Astrocyte of the hippocampus (primary cell): Measurements from ENCODE around the gene CAMK4.

Experiments
- DNase-seq: peaks from one replicate; pipeline ENCODE4 v3.0.0; 2011; ENCODE audit warnings: low read depth, low spot score

The CAMK4 gene

DNA sequence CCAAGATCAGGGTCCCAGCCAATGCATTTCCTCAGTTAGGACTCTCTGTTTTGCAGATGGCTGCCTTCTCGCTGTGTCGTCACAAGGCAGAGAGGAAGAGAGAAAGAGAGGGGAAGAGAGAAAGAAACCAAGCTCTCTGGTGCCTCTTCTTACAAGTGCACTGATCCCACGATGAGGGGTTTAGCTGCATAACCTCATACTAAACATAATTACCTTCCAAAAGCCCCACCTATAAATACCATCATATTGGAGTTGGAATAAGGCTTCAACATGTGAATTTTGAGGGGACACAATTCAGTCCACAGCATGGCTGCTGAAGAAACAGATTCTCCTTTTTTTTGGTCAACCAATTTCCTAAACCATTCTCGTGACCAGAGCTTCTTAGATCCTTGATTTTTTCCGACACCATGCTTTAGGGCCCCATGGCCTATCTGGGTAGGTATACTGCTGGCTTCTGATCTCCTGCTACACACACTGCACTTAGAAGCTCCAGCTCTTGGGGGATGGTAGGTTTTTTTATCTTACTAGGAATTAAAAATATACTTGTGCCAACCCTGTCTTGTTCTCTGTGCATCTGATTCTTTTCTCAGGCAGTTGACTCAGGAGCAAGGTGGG, 5.1 kb downstream of the CAMK4 start:
- DNase-seq, result no peak

DNA sequence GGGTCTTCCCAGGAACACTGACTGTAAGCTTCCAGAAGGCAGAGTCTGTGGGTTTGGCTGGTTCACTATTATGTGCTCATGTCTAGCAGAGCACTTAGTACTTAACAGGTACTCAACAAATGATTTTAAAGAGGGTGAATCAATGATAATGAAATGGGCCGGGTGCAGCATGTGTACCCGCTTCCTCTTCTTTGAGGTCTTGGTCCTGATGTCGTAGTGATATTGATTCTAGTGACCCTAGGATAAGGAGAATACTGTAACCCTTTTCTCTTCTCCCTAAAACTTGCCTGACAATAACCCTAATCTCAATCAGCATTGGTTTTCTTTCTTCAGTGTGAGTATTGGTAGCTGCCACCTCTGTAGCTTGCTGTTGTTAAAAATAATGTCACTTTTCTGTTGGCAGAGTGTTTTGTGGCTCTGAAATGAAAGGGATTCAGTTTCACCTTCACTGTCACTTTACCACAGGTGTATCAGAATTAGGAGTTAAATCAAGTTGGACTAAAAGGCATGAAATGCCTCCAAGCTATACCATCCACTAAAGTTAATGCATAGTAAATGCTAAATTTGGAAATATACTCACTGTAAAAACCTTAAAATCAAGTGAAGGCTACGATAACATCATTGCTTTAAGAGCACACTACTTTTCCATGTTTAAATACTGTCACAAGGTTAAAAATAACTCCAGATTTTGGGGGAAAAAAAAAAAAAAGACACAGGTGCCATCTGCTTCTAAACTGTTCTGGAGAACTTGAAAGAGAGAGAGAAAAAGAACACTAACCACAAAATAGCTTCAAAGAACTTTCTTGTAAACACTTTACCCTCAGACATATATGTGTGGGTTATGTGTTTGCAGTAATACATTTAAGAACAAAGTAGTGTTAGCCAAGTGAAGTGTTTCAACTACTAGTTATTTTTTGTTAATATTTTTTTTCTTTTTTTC, 6.0 kb downstream of the CAMK4 start:
- DNase-seq, result no peak

DNA sequence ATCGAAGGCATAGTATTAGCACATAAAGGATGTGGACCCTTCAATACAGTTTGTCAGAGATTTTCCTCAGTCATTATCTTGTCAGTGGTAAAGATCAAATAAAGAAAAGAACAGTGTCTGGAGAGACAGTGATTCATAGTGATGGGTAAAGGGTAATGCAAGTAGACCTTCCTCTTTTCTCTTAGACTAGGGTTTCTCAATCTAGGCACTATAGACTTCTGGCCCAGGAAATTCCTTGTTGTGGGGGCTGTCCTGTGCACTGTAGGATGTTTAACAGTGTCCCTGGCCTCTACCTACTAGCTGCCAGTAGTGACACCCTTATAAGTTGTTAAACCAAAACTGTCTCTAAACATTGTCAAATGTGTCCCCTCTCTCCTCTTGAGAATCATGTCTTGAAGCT, 6.9 kb downstream of the CAMK4 start:
- no peak for DNase-seq

DNA sequence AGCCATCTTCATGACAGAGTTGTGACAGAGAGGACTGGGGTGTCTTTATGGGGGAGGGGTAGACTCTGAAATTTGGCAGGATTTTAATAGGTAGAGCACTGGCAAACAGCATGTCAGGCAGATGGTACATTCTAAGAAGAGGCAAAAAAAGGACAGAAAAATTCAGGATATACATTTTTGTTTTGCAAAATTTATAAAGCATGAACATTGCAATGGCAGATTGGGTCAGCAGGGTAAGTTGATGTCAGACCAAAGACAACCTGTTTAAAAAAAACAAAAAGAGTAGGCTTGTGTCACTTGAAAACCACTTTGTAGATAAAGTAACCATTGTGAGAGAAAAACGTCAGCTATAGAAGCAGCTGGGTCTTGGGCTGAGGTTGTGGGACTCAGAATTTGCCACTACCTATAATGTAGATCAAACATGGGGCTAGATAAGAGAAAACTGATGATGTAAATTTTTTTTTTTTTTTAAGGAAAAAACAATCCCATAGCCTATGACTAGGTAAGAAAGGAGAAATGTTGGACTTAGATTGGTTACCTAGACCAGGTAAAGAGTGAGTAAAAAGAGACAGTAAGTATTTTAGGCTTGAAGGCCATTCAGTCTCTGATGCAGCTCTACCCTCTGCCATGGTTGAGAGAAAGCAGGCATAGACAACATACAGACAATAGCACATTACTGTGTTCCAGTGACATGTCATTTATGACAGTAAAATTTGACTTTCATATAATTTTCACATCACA, 8.3 kb downstream of the CAMK4 start:
- DNase-seq, result no peak

DNA sequence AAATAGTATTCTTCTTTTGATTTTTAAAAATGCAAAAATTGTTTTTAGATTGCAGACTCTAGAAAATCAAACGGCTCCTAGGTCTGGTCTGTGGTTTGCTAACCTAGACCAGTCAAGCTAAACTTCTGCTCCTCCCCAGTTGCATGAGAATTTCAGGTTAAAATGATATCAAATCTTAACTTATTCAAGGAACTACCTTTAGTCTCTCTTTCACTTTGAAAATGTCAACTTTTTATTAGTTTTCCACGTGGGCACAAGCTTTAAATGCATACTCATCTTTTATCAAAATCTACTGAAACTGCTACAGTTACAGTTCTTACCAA, 8.8 kb downstream of the CAMK4 start:
- no peak for DNase-seq

DNA sequence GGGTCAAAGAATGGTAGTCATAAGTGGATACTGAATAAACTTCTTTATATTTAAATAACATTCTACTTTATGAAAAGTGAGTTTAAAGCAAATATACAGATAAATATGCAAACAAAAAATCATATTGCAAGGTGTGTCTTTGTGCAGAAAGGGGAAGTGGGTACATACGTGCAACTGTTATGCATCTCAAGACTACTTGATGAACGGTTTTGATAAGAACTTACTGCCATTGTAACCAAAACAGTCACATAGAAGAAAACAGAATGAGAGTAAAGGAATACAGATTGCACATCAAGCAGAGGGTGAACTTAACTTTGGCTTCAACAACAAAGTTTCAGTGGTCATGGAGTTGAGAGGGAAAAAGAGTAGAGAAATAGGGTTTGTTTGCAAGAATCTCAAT, 9.9 kb downstream of the CAMK4 start:
- no peak for DNase-seq

DNA sequence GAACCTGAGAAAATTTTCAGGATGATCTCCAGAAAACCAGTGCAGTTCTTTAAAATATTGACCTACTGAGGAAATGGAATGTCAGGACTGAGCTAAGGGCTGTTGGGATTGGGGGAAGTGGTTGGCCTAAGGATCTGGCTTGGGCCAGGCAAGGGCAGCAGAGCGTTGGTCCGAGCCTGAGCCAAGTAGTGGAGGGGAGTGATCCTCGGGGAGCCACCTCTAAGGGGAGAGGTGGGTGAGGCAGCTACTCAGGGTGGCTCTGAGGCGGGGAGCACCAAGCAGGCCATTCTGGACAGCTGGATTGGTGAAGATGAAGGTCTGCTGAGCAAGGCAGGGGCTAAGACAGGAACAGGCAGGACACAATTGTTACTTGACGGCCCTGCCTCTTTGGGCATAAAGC, 11.5 kb downstream of the CAMK4 start:
- no peak for DNase-seq

DNA sequence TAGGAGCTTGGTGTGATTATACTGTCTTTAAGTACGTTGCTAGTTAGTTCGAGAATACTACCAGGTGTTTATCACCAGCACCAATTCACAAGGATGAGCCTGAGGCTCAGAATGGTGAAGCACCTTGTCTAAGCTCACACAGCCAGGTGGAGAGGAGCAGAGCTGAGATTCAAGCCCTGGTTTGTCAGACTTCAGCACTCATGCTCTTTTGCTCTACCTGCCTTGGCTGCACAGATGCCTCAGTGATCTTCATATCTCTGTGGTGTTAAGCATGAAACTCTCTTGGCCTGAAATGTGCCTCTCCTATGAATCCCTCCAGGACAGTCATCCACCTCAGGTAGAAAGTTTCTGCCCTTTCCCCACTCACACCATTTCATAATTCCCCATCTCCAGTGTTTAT, 12.2 kb downstream of the CAMK4 start:
- no peak for DNase-seq

DNA sequence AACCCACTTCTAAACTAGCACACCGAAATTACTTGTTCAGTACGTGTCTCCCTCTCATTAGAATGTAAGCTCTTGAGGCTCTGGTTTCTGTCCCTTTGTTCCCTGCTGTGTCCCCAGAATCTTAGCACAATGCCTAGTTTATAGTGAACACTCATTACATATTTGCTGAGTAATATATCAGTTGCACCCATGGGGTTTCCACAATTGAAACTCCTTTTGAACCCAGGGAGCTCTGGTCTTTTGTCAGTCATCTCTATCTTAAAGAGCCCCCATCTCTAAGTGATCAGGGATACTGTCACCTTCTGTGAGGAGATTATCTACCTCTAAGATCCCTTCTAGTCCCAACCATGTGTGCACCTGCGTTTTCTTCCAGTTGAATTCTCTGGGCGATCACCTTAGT, 12.8 kb downstream of the CAMK4 start:
- no peak for DNase-seq

DNA sequence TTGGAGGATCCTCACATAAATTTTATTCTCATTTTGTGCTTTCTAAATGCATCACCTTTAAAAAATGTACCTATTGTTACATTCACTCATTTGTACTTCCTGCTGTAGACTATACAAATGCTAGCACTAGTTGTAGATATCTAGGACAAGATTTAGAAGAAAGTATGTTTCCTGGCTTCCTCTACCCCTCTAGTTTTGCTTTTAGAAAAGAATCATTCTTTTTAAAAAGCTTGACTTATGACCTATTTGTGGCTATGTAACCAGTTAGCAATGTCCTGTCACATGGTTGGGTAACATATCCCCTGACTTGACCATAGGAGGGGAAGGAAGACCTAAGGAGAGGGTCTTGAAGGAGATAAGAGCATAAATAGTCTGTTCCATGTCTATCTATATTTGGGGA, 13.3 kb downstream of the CAMK4 start:
- no peak for DNase-seq

DNA sequence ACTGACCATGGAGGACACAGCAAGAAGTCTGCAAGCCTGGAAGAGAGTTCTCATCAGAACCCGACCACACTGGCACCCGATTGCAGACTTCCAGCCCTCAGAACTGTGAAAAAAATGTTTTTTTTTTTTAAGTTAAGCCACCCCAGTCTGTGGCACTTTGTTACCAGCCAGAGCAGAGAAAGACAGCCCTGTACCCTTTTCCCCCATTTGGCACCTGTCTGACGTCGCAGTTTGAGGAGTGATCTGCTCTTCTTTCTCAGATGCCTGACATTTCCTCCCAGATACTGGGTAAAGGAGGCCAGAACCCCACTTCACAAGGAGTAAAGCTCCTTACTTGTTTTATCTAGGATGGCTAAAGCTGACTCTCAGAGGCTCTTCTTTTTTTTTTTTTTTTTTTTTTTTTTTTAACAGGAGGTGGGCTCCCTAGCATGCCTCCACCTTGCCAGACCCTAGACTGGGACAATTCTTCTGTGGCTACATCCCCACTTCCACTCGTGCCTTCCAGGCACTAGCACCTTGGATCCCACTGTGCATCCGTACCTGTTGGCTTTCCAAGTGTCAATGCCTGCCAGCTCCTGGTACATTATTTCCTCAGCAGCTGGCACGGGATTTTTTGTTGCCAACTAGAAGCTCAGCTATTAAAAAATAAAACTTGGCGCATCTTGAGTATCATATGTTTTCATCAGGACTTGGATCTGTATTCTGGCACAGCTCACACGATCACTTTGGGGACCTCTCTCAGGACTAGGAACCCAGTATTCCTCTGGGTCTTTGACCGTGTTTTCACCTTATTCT, 14.4 kb downstream of the CAMK4 start:
- DNase-seq, result no peak

DNA sequence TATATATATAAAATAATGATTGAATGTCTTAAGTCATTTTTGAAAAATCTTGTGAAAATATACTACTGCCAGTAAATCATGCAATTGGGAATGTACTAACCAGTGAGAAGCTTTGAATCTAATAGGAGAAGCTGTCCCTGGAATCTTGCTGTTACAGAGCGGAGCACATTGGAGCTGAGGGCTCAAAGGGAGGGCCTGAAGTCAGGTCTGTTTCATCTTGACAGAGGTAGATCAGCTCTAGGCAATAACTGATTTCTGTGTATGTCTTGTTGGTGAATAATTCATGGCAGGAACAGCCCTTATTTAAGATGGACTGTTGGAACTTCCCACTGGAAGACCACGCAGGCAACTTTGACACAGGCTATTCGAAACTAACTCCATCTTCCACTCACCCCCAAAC, 17.5 kb downstream of the CAMK4 start:
- no peak for DNase-seq

DNA sequence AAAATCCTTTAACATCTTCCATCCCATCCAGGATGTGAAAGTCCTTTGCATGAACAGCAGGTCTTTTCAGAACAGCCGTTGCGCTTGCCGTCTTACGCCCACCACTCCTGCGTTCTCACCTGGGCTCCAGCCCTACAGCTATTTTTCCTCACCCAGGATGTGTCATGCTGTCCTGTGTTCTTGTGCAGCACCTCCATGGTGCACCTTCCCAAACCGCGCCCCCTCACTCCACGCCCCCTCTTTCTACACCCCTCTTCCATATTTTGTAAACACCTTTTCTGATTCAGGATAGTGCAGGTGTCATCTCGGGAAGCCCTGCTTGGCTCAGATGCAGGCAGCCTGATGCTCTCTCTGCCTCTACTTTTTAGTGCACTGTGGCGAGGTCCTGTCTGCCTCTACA, 18.4 kb downstream of the CAMK4 start:
- no peak for DNase-seq

DNA sequence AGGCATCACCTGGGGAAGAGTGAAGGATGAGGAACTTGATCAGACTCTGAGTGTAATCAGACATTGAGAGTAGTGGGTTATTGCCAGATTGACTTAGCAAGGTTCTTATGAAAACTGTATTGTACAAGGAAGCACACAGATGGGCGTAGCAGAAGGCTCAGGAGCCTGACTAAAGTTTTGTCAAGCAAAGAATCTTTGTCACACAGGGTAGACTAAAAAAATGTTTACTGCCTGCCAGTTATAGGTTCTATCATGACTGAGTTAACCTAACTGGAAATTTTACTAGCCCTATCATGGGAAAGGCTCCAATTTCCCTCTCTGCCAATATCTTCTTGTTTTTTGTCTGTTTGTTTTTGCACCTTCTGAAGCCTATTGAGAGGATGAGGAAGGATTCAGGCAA, 19.1 kb downstream of the CAMK4 start:
- DNase-seq, result no peak

DNA sequence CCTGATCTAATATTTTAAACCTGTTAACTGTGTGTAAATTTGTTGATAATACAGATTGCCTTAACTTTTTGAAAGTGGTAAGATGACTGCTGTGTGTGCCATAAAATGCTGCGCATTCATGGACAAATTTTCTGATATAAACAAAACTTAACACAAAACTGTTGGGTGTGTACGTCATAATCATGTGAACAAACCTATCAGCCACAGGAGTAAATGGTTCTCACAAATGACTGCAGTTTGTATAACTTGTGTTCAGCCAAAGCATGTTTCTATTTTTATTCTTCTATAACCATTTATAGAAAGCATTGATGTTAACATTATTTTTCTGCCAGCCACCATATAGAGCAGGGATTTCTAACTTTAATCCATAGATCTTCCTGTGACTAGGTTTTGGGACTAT, 21.5 kb downstream of the CAMK4 start:
- no peak for DNase-seq

DNA sequence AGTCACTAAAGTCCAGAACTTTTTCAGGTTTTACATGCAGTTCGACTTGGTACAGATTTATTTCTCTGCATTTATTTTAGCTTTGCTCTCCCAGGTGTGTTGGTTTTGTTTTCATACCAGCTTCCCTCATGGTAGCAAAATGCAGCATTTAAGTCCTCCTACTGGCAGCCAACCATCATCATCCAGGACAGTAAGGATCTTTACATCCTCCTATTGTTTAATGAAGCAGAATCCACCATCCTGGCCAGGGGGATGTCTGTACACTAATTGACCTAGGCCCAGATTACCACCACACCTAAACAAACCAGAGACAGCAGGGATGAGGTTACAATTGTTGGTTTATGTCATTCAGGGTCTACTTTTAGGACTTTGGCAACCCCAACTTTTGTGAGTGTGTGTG, 22.3 kb downstream of the CAMK4 start:
- DNase-seq, result no peak

DNA sequence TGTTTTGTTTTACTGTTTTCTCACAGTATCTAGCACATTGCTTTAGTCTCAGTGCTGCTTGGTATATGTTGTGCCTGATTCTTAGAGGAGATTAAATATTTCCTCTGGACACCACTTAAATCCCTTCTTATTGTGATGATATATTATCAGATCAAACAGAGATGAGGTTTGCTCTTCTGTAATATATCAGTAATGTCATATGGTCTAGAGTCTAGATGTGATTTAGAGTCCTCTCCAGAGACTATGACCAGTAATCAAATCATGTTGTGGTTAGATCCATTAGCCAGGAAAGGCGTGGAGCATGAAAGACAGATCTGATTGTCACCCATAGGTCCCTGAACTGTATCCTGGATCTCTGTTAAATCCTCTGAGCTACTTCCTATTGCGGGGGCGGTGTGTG, 24.4 kb downstream of the CAMK4 start:
- DNase-seq, result no peak

DNA sequence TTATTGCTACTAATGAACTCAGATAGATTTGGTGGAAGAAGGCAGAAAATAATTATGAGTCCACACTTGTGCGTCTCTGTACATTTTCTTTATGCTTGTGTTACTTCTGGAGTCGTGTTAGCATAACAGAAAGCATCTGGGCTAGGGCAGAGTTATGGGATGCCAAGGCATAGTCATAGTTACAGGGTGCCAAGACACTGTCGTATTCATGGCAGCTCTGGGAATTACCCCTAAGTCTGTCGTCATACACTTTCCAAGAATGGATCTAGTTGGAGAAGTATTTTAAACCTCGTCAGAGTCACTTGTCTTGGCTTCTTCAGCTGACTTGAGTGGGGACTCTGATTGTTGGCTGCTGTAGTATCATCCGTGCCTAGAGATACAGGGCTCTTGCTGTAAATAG, 27.7 kb downstream of the CAMK4 start:
- no peak for DNase-seq

DNA sequence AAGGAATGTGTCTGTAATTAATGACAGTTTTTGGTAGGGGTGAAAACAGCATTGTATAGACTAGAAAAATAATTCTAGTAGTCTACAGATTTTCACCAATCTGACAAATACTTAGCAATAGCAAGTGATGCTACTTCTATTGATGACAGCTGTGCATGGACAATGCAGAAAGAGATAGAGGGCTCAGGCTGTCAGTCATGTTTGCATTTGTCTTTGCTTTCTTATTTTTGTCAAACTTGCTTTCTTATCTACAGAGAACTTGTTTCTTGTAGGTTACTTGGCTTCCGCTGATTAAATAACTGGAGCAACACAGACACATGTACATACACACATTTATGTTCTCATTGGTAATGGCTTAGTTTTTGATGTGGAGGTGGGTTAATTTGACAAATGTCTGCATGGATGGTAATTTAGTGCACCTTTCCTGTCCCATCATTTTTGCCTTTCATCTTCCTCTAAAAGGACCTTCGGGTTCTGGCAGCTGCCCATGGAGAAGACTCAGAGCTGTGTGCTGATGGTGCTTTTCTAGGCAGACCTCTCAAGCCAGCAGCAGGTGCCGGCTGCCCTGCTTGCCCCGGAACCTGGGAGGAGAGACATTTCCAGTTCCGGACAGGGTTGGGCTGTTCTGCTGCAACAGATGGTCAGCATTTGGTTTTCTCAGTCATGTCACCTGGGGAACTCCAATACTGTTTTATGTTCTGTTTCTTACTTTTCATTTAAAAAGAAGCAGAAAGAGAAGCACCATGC, 28.8 kb downstream of the CAMK4 start:
- no peak for DNase-seq

DNA sequence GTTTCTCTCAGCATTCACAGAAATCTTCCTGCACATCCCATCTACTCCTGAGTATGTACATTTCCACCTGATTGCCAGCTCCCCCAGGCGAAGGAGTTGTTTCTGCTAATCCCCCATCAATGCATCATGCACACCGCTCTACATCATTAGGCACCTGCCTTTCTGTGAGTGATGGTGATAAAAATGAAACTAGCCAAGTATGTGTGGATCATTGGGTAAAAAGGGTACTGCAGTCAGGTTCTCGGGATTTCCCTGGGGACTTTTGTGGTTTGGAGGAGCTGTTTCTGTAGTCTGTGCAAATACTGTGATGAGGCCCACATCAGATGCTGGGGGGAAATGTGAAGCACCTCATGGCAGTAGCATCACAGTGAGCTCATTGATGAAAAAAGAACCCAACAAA, 30.4 kb downstream of the CAMK4 start:
- no peak for DNase-seq

DNA sequence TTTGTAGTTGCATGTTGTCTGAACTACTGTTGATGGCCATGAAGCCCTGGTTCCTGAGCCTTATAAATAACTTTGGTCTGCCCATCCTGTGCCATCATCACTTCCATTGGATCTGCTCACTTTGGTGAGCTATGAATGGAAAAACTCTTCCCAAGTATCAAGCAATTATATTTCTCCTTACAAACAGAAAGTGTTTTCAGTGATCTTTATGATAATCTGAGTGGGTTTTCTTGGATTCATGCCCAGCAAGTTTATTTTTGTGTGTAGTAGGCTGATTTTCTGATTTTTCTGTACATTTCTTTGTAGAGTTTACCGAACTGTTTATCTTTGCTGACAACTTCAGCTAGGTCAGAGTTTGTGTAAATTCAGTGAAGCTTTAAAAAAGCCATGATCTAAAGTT, 31.0 kb downstream of the CAMK4 start:
- DNase-seq, result no peak
